Panc1 (cell line): ENCODE measurements around the gene DIP2C. TPM values are rescaled to one million over a fixed set of nuclear protein-coding genes. Genes with fewer than 3 reads are reported as not detected.

Experiments used
- ATAC-seq: fragments of 200-7000 bp; cut with Tn5 transposase; 2 replicates; pipeline ENCODE4 v1.9.1; 2020; ENCODE audit warnings: mild to moderate bottlenecking, moderate library complexity
- BruUV-seq: library from RNA; stranded (reverse); fragments of 400-500 nt; replicated peaks from 2 replicates; lab custom pipeline; 2021; lab: Mats Ljungman, UMichigan
- CTCF ChIA-PET: fragments of 300-600 bp; sonication (Branson Sonifier 250); formaldehyde crosslinking; loops from one replicate; lab custom pipeline; 2022; ENCODE audit warnings: antibody characterized with exemption; lab: Charles Lee
- POLR2A ChIA-PET: fragments of 300-600 bp; sonication (Branson Sonifier 250); formaldehyde crosslinking; loops from one replicate; lab custom pipeline; 2022; ENCODE audit warnings: antibody characterized with exemption; lab: Charles Lee
- DNase-seq: peaks from one replicate; pipeline ENCODE4 v3.0.0-alpha.2; 2010; ENCODE audit warnings: low read depth, low spot score
- H3K27ac ChIP-seq: 2 replicates; pipeline ENCODE4 v1.5.1; 2011; ENCODE audit warnings: mild to moderate bottlenecking, low read length, inconsistent platforms
- H3K27me3 ChIP-seq: fragments of 200-500 bp; sonication (Bioruptor generic); 2 replicates; pipeline ENCODE4 v1.6.0; 2014; ENCODE audit warnings: low read length, inconsistent platforms; ENCODE audit not compliant: control insufficient read depth, insufficient read depth
- H3K36me3 ChIP-seq: fragments of 200-500 bp; sonication (Bioruptor generic); 2 replicates; pipeline ENCODE4 v1.5.1; 2014; ENCODE audit warnings: inconsistent platforms, mild to moderate bottlenecking, low read length, moderate library complexity; ENCODE audit not compliant: control insufficient read depth, insufficient read depth
- H3K4me1 ChIP-seq: 2 replicates; pipeline ENCODE4 v1.5.1; 2011; ENCODE audit warnings: inconsistent platforms, mild to moderate bottlenecking, low read length, moderate library complexity; ENCODE audit not compliant: control insufficient read depth, insufficient read depth
- H3K4me3 ChIP-seq, 2 experiments: 2 replicates each; pipeline ENCODE4 v1.5.1; 2011 to 2012; ENCODE audit warnings: low read depth in 2 of 2, low read length in 2 of 2, mild to moderate bottlenecking in 2 of 2, inconsistent platforms in 1 of 2, moderate library complexity in 1 of 2
- H3K9me3 ChIP-seq: fragments of 200-500 bp; sonication (Bioruptor generic); 2 replicates; pipeline ENCODE4 v1.5.1; 2014; ENCODE audit warnings: low read depth, mild to moderate bottlenecking, inconsistent platforms, low read length, moderate library complexity; ENCODE audit not compliant: control insufficient read depth, insufficient read depth
- POLR2AphosphoS5 ChIP-seq: IDR thresholded peaks from 2 replicates; pipeline ENCODE4 v1.6.1; 2012; ENCODE audit warnings: mild to moderate bottlenecking, low read depth, low read length, moderate library complexity
- SIN3A ChIP-seq: IDR thresholded peaks from 2 replicates; pipeline ENCODE4 v1.6.1; 2012; ENCODE audit warnings: low read depth, mild to moderate bottlenecking, low read length, moderate library complexity, borderline replicate concordance; ENCODE audit not compliant: insufficient read depth
- TCF7L2 ChIP-seq: IDR thresholded peaks from 2 replicates; pipeline ENCODE4 v1.6.1; 2011; ENCODE audit warnings: mild to moderate bottlenecking, low read depth, low read length, inconsistent platforms
- in situ Hi-C: cut with HindIII; loops from 2 replicates; pipeline ENCODE4 v1.10.0; 2016; ENCODE audit warnings: low sequenced_read_pairs, low pct_unique_long_range_greater_than_20kb
- intact Hi-C: fragments of 100-400 bp; cut with micrococcal nuclease; formaldehyde crosslinking; loops from one replicate; pipeline ENCODE4 v1.10.0; 2022; ENCODE audit not compliant: unreplicated experiment
- total RNA-seq: library from RNA; stranded (reverse); gene quantifications from one replicate; pipeline ENCODE4 v1.2.1, GENCODE V29; 2021; ENCODE audit not compliant: unreplicated experiment
- TF ChIP-seq, protein P1 (sequence below): fragments of 450-650 bp; IDR thresholded peaks from 2 replicates; pipeline ENCODE4 v1.5.1; 2017; ENCODE audit warnings: mild to moderate bottlenecking
- TF ChIP-seq, protein P2 (sequence below), 2 experiments: IDR thresholded peaks; 2 replicates each; pipeline ENCODE4 v1.6.1; 2011 to 2012; ENCODE audit warnings: low read depth in 2 of 2, control low read depth in 1 of 2, low read length in 1 of 2, mild to moderate bottlenecking in 1 of 2, moderate library complexity in 1 of 2; ENCODE audit not compliant: insufficient read depth in 1 of 2

DIP2C gene
- total RNA-seq, 1 experiment from 2014 or later = 13.2 TPM

DNA sequence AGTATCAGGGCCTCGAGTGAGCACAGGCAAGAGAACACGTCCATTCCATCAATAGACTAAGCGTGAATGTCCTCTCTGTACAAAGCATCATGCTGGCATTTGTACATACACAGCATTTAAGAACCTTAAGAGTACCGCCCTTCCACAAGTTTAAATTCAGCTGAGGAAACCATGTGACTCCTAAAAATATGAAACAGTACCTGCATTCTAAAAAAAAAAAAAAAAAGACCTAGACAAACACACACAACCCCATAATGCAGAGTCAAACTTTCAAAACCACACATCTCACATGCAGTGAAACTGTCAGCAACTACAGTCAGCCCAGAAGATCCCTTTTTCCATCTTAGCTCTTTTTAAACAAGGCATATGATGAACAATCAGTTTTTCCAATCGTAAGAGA is 124.3 kb downstream of the DIP2C start:
- Histone ChIP-seq H3K36me3 (no peaks in the 10 kb centered on the region), H3K4me1 (no peaks in the 10 kb centered on the region), H3K27me3 (no peaks in the 10 kb centered on the region), H3K27ac (no peak overlapping the region), H3K4me3 (no peak overlapping the region), H3K9me3 (no peaks in the 10 kb centered on the region)
- in situ Hi-C loops = no loop called here
- DNase-seq = no peak
- ATAC-seq = no peak
- ChIA-PET POLR2A (no interaction called here), CTCF (no interaction called here)
- TF ChIP-seq SIN3A = no peak
- TF ChIP-seq, protein P1, sequence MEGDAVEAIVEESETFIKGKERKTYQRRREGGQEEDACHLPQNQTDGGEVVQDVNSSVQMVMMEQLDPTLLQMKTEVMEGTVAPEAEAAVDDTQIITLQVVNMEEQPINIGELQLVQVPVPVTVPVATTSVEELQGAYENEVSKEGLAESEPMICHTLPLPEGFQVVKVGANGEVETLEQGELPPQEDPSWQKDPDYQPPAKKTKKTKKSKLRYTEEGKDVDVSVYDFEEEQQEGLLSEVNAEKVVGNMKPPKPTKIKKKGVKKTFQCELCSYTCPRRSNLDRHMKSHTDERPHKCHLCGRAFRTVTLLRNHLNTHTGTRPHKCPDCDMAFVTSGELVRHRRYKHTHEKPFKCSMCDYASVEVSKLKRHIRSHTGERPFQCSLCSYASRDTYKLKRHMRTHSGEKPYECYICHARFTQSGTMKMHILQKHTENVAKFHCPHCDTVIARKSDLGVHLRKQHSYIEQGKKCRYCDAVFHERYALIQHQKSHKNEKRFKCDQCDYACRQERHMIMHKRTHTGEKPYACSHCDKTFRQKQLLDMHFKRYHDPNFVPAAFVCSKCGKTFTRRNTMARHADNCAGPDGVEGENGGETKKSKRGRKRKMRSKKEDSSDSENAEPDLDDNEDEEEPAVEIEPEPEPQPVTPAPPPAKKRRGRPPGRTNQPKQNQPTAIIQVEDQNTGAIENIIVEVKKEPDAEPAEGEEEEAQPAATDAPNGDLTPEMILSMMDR = no peak
- no peak for TF ChIP-seq TCF7L2
- TF ChIP-seq, protein P2, sequence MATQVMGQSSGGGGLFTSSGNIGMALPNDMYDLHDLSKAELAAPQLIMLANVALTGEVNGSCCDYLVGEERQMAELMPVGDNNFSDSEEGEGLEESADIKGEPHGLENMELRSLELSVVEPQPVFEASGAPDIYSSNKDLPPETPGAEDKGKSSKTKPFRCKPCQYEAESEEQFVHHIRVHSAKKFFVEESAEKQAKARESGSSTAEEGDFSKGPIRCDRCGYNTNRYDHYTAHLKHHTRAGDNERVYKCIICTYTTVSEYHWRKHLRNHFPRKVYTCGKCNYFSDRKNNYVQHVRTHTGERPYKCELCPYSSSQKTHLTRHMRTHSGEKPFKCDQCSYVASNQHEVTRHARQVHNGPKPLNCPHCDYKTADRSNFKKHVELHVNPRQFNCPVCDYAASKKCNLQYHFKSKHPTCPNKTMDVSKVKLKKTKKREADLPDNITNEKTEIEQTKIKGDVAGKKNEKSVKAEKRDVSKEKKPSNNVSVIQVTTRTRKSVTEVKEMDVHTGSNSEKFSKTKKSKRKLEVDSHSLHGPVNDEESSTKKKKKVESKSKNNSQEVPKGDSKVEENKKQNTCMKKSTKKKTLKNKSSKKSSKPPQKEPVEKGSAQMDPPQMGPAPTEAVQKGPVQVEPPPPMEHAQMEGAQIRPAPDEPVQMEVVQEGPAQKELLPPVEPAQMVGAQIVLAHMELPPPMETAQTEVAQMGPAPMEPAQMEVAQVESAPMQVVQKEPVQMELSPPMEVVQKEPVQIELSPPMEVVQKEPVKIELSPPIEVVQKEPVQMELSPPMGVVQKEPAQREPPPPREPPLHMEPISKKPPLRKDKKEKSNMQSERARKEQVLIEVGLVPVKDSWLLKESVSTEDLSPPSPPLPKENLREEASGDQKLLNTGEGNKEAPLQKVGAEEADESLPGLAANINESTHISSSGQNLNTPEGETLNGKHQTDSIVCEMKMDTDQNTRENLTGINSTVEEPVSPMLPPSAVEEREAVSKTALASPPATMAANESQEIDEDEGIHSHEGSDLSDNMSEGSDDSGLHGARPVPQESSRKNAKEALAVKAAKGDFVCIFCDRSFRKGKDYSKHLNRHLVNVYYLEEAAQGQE (IDR thresholded peaks at IDR 0.05; ENCODE audit: insufficient read depth in 1 of 2, low read depth in 2 of 2, low read length in 1 of 2) = no peak
- no peak for TF ChIP-seq POLR2AphosphoS5
- intact Hi-C loops = no loop called here
- BruUV-seq = no TSS peak

DNA sequence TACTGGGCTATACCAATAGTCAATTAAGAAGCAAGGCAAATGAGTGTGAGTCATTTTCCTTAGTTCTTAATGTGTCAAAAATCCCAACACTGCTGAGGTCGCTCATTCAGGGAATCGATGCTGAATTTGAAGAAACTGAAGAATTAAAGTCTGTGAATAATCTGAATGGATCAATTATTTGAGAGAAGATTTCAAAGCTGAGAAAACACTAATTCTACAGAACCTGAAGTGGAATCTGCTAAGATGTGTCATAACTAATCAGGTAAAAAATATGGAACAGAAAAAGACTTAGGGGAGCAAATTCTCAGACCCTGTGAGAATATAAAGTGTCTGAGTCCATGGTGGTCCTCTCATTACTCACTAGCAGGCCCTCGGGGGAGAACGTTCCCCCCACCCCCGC is 125.6 kb downstream of the DIP2C start:
- in situ Hi-C loops (no loop called here), intact Hi-C loops (no loop called here)
- ChIA-PET CTCF (no interaction called here), POLR2A (no interaction called here)
- Histone ChIP-seq H3K27me3 (no peaks in the 10 kb centered on the region), H3K27ac (no peak overlapping the region), H3K4me3 (no peak overlapping the region), H3K36me3 (no peaks in the 10 kb centered on the region), H3K4me1 (no peaks in the 10 kb centered on the region; the same call in 1 of the 2 replicates), H3K9me3 (no peaks in the 10 kb centered on the region)
- TF ChIP-seq POLR2AphosphoS5 = no peak
- TF ChIP-seq, protein P1 = no peak
- TF ChIP-seq, protein P2 (IDR thresholded peaks at IDR 0.05; ENCODE audit: insufficient read depth in 1 of 2, low read depth in 2 of 2, low read length in 1 of 2) = no peak
- no TSS peak for BruUV-seq
- DNase-seq (no peak), ATAC-seq (no peak)
